HepG2 (cell line): ENCODE data around the gene AZU1. TPM values are rescaled to one million over a fixed set of nuclear protein-coding genes. Genes with fewer than 3 reads are reported as not detected.
A peak's percentile ranks its signal among the peaks of the same experiment; 100 is the strongest.

Source experiments
- CREB1 ChIP-seq, 2 experiments: fragments of 450-650 bp in 1 of 2; IDR thresholded peaks; 2 replicates each; pipeline ENCODE4 v1.6.1; 2016 to 2017; ENCODE audit warnings: control low read depth in 1 of 2, mild to moderate bottlenecking in 1 of 2, missing compliant biosample characterization in 1 of 2, missing genetic modification characterization in 1 of 2
- CSRNP2 ChIP-seq: sonication (generic); formaldehyde crosslinking; conservative IDR thresholded peaks from 2 replicates; pipeline ENCODE4 v1.8.0; 2022; ENCODE audit warnings: low read depth, missing genetic modification reagents
- DPF2 ChIP-seq: sonication (generic); formaldehyde crosslinking; IDR thresholded peaks from 2 replicates; pipeline ENCODE4 v1.4.0; 2020; ENCODE audit warnings: mild to moderate bottlenecking, low read depth, missing genetic modification reagents, borderline replicate concordance
- ELF4 ChIP-seq: sonication (generic); formaldehyde crosslinking; IDR thresholded peaks from 2 replicates; pipeline ENCODE4 v1.5.0; 2020; ENCODE audit warnings: missing genetic modification reagents, mild to moderate bottlenecking, moderate library complexity, borderline replicate concordance
- FOXC1 ChIP-seq: sonication (generic); formaldehyde crosslinking; IDR thresholded peaks from 2 replicates; pipeline ENCODE4 v1.8.0; 2022; ENCODE audit warnings: mild to moderate bottlenecking, missing genetic modification reagents, borderline replicate concordance
- HOXD1 ChIP-seq: sonication (generic); formaldehyde crosslinking; IDR thresholded peaks from 2 replicates; pipeline ENCODE4 v1.5.0; 2020; ENCODE audit warnings: missing genetic modification reagents
- JUN ChIP-seq: sonication (generic); formaldehyde crosslinking; IDR thresholded peaks from 2 replicates; pipeline ENCODE4 v1.4.0; 2020; ENCODE audit warnings: mild to moderate bottlenecking, missing genetic modification reagents
- MED1 ChIP-seq: sonication (generic); formaldehyde crosslinking; IDR thresholded peaks from 2 replicates; pipeline ENCODE4 v1.4.0; 2020; ENCODE audit warnings: missing genetic modification reagents
- PRDM10 ChIP-seq: sonication (generic); formaldehyde crosslinking; IDR thresholded peaks from 2 replicates; pipeline ENCODE4 v1.4.0; 2020; ENCODE audit warnings: low read depth, missing genetic modification reagents
- SAFB2 ChIP-seq: sonication (generic); formaldehyde crosslinking; IDR thresholded peaks from 2 replicates; pipeline ENCODE4 v1.5.1; 2020; ENCODE audit warnings: missing genetic modification reagents, low read depth, mild to moderate bottlenecking, borderline replicate concordance
- SIN3A ChIP-seq: IDR thresholded peaks from 2 replicates; pipeline ENCODE4 v1.6.1; 2011; ENCODE audit warnings: low read depth, mild to moderate bottlenecking, control low read depth, low read length, borderline replicate concordance
- TBP ChIP-seq: sonication (generic); formaldehyde crosslinking; IDR thresholded peaks from 2 replicates; pipeline ENCODE4 v1.5.0; 2020; ENCODE audit warnings: missing genetic modification reagents
- TEAD3 ChIP-seq: optimal IDR thresholded peaks from 2 replicates; pipeline ENCODE3; 2016; ENCODE audit warnings: borderline replicate concordance
- TFE3 ChIP-seq: IDR thresholded peaks from 2 replicates; pipeline ENCODE4 v1.6.1; 2016
- THAP11 ChIP-seq: IDR thresholded peaks from 2 replicates; pipeline ENCODE4 v1.6.1; 2016; ENCODE audit warnings: missing biosample characterization, missing genetic modification reagents
- ZNF501 ChIP-seq: sonication (generic); formaldehyde crosslinking; IDR thresholded peaks from 2 replicates; pipeline ENCODE4 v1.5.1; 2020; ENCODE audit warnings: mild to moderate bottlenecking, moderate library complexity, missing genetic modification reagents
- ZNF589 ChIP-seq: sonication (generic); formaldehyde crosslinking; conservative IDR thresholded peaks from 2 replicates; pipeline ENCODE4 v1.8.0; 2022; ENCODE audit warnings: mild to moderate bottlenecking, moderate library complexity, missing genetic modification reagents
- ZNF746 ChIP-seq: sonication (generic); formaldehyde crosslinking; IDR thresholded peaks from 2 replicates; pipeline ENCODE4 v1.8.0; 2022; ENCODE audit warnings: mild to moderate bottlenecking, missing genetic modification reagents
- ZNF800 ChIP-seq: sonication (generic); formaldehyde crosslinking; IDR thresholded peaks from 2 replicates; pipeline ENCODE4 v1.4.0; 2020; ENCODE audit warnings: missing genetic modification reagents
- ZSCAN30 ChIP-seq: sonication (generic); formaldehyde crosslinking; IDR thresholded peaks from 2 replicates; pipeline ENCODE4 v1.5.0; 2020; ENCODE audit warnings: mild to moderate bottlenecking, missing genetic modification reagents
- polyA plus RNA-seq, 8 experiments: library from polyadenylated mRNA; depleted of rRNA in 3 of 8; stranded (reverse) in 7 of 8; unstranded in 1 of 8; fragments of >200 nt; fragmentation: Illumina TruSeq in 4 of 8; extraction: Trizol in 4 of 8; gene quantifications; 2 replicates each; pipeline versions ENCODE4 v1.2.1 to v1.2.3, GENCODE V29; 2011 to 2016; ENCODE audit warnings: low read depth in 4 of 8, missing spikeins in 1 of 8, mixed read lengths in 1 of 8; ENCODE audit not compliant: insufficient read depth in 1 of 8
- total RNA-seq, 5 experiments: library from RNA; depleted of rRNA; stranded (reverse); fragments of >200 nt; fragmentation: Illumina TruSeq; extraction: Trizol; gene quantifications; 2 replicates each; pipeline ENCODE4 v1.2.3, GENCODE V29; 2016; ENCODE audit warnings: low read depth in 1 of 5

The AZU1 gene
- total and polyA plus RNA-seq, 2 of the 13 experiments (the other 11 are each of a cell fraction or from before 2014, with no cell fraction given): not detected

GRCh38 chr19:782878-783668, 44.6 kb upstream of the AZU1 start (continued):
- TF ChIP-seq CSRNP2 (CRISPR knock-in tag) (no peak), PRDM10 (CRISPR knock-in tag) (0 out of 2 replicates have a peak, but pooled peaks have one; percentile 13), CREB1 (IDR thresholded peaks at IDR 0.05) (peak; percentile 65), CREB1 (CRISPR knock-in tag; IDR thresholded peaks at IDR 0.05) (peak; percentile 46; the same call in 1 of the 2 replicates), FOXC1 (CRISPR knock-in tag) (no peak), SAFB2 (CRISPR knock-in tag) (no peak), TFE3 (no peak), ELF4 (CRISPR knock-in tag) (0 out of 2 replicates have a peak, but pooled peaks have one; percentile 65), TEAD3 (CRISPR knock-in tag) (peak; percentile 34), ZNF589 (0 out of 2 replicates have a peak, but pooled peaks have one; percentile 8), ZSCAN30 (no peak), DPF2 (CRISPR knock-in tag) (no peak), ZNF746 (no peak), THAP11 (CRISPR knock-in tag) (0 out of 2 replicates have a peak, but pooled peaks have one; percentile 2), JUN (CRISPR knock-in tag) (no peak), SIN3A (peak; percentile 15; the same call in 1 of the 2 replicates), TBP (CRISPR knock-in tag) (no peak), MED1 (0 out of 2 replicates have a peak, but pooled peaks have one; percentile 11), ZNF800 (CRISPR knock-in tag) (no peak), ZNF501 (CRISPR knock-in tag) (0 out of 2 replicates have a peak, but pooled peaks have one; percentile 29), HOXD1 (no peak)
